Common myeloid progenitor, CD34-positive (primary cell): ENCODE measurements around the gene NEURL4.

Experiments
- CTCF ChIA-PET: fragments of 350-600 bp; sonication (Branson Sonifier 250); formaldehyde crosslinking; loops from one replicate; lab custom pipeline; 2021; ENCODE audit warnings: antibody characterized with exemption; lab: Charles Lee
- POLR2A ChIA-PET: fragments of 350-600 bp; sonication (Branson Sonifier 250); formaldehyde crosslinking; loops from one replicate; lab custom pipeline; 2021; ENCODE audit warnings: antibody characterized with exemption; lab: Charles Lee
- DNase-seq, 3 donors: peaks; one replicate each; pipeline versions ENCODE4 v3.0.0 to v3.0.0-alpha.2; 2013
- H3K27ac ChIP-seq, 2 experiments: 1 replicate in 1 of 2; 2 replicates in 1 of 2; pipeline ENCODE4 v1.7.0; 2013; ENCODE audit warnings: inconsistent platforms in 2 of 2, low read length in 2 of 2, mild to moderate bottlenecking in 2 of 2, low read depth in 1 of 2, moderate library complexity in 1 of 2; ENCODE audit not compliant: severe bottlenecking in 2 of 2, insufficient read depth in 1 of 2, poor library complexity in 1 of 2
- H3K27me3 ChIP-seq, 5 experiments: replicated peaks in 2 of 5; 1 replicate in 3 of 5; 2 replicates in 2 of 5; pipeline versions ENCODE4 v1.6.1 to v1.7.0; 2013; ENCODE audit warnings: low read length in 4 of 5, mild to moderate bottlenecking in 2 of 5, moderate library complexity in 2 of 5, inconsistent platforms in 1 of 5; ENCODE audit not compliant: insufficient read depth in 5 of 5, control insufficient read depth in 4 of 5
- H3K36me3 ChIP-seq, 4 experiments: 1 replicate in 2 of 4; 2 replicates in 2 of 4; pipeline versions ENCODE4 v1.6.1 to v1.7.0; 2013; ENCODE audit warnings: low read length in 3 of 4, control low read depth in 1 of 4, mild to moderate bottlenecking in 1 of 4; ENCODE audit not compliant: control insufficient read depth in 4 of 4, insufficient read depth in 4 of 4
- H3K4me1 ChIP-seq, 4 experiments: 1 replicate in 3 of 4; 2 replicates in 1 of 4; pipeline versions ENCODE4 v1.6.1 to v1.7.1; 2013; ENCODE audit warnings: low read length in 3 of 4, mild to moderate bottlenecking in 3 of 4, control low read depth in 1 of 4, inconsistent platforms in 1 of 4, moderate library complexity in 1 of 4; ENCODE audit not compliant: control insufficient read depth in 4 of 4, insufficient read depth in 4 of 4; ENCODE audit errors: control extremely low read depth in 1 of 4
- H3K4me3 ChIP-seq, 7 experiments: 1 replicate in 4 of 7; 2 replicates in 3 of 7; pipeline versions ENCODE4 v1.5.1 to v1.7.0; 2013; ENCODE audit warnings: mild to moderate bottlenecking in 7 of 7, low read length in 6 of 7, moderate library complexity in 6 of 7, inconsistent platforms in 2 of 7, low read depth in 2 of 7, control low read depth in 1 of 7; ENCODE audit not compliant: insufficient read depth in 4 of 7, control insufficient read depth in 1 of 7; ENCODE audit errors: extremely low read depth in 1 of 7
- H3K9me3 ChIP-seq, 5 experiments: 1 replicate in 4 of 5; 2 replicates in 1 of 5; pipeline versions ENCODE4 v1.6.1 to v1.7.1; 2013; ENCODE audit warnings: low read length in 4 of 5, mild to moderate bottlenecking in 2 of 5, inconsistent platforms in 1 of 5, low read depth in 1 of 5, moderate library complexity in 1 of 5; ENCODE audit not compliant: control insufficient read depth in 4 of 5, insufficient read depth in 2 of 5; ENCODE audit errors: control extremely low read depth in 1 of 5
- WGBS: methylation state at CpG from one replicate; pipeline ENCODE4 v1.1.5; 2013; ENCODE audit not compliant: insufficient coverage; 5-methylcytosine and 5-hydroxymethylcytosine counted together

Gene NEURL4

GRCh38 chr17:7281953-7282751, 47.0 kb downstream of the NEURL4 start:
- WGBS = 1% methylated on average over 29 of the region's 43 CpGs
- DNase-seq = peak in 2 of 3 donors; percentile 37 to 52
- H3K27me3 ChIP-seq = no peaks in the 10 kb centered on the region
- POLR2A ChIA-PET = interaction anchor here (0.6 kb wide), 1 partner anchor 9 kb away, joined by 3 read pairs; no protein-coding TSS in a partner anchor
- peaks cover 0 to 45% (median 41%) of the 10 kb centered on the region in 4 experiments for H3K4me1 ChIP-seq
- peak overlapping the region in 6 of 7 experiments; percentile 9 to 73 (median 63) for H3K4me3 ChIP-seq
- no peaks in the 10 kb centered on the region for H3K9me3 ChIP-seq
- CTCF ChIA-PET = interaction anchor here (1.0 to 6.5 kb wide), 5 partner anchors 10 to 66 kb away, joined by 3 to 65 read pairs (median 9); no protein-coding TSS in a partner anchor
- H3K27ac ChIP-seq = no peak overlapping the region
- peaks cover 0 to 5% (median 0%) of the 10 kb centered on the region in 4 experiments for H3K36me3 ChIP-seq

DNA sequence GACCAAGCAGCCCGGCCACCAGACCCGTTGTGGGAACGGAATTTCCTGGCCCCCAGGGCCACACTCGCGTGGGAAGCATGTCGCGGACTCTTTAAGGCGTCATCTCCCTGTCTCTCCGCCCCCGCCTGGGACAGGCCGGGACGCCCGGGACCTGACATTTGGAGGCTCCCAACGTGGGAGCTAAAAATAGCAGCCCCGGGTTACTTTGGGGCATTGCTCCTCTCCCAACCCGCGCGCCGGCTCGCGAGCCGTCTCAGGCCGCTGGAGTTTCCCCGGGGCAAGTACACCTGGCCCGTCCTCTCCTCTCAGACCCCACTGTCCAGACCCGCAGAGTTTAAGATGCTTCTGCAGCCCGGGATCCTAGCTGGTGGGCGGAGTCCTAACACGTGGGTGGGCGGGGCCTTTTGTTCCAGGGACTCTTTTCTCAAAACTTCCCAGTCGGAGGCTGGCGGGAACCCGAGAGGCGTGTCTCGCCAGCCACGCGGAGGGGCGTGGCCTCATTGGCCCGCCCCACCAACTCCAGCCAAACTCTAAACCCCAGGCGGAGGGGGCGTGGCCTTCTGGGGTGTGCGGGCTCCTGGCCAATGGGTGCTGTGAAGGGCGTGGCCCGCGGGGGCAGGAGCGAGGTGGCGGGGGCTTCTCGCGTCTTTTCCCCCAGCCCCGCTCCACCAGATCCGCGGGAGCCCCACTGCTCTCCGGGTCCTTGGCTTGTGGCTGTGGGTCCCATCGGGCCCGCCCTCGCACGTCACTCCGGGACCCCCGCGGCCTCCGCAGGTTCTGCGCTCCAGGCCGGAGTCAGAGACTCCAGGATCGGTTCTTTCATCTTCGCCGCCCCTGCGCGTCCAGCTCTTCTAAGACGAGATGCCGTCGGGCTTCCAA, 47.8 kb downstream of the NEURL4 start, which contains the start of gene SLC2A4:
SLC2A4 (plus strand) TSS at position 645 of the 879 bp plus-strand sequence; CDS start at position 862, 217 bp downstream.
- Histone ChIP-seq H3K27me3 (peaks cover 0 to 2% (median 0%) of the 10 kb centered on the region in 5 experiments), H3K4me1 (peaks cover 0 to 38% (median 36%) of the 10 kb centered on the region in 4 experiments), H3K27ac (no peak within 1 kb of the TSS), H3K4me3 (peak within 1 kb of the TSS; percentile 10 to 73 (median 62)), H3K36me3 (peaks cover 0 to 5% (median 0%) of the 10 kb centered on the region in 4 experiments), H3K9me3 (no peaks in the 10 kb centered on the region)
- peak; percentile 85 to 86 (median 86) for DNase-seq
- ChIA-PET POLR2A (interaction anchor here (0.6 to 0.9 kb wide), 3 partner anchors 10 to 39 kb away, joined by 3 to 5 read pairs (median 3); no protein-coding TSS in a partner anchor), CTCF (interaction anchor here (0.9 to 6.5 kb wide), 8 partner anchors 11 to 67 kb away, joined by 3 to 65 read pairs (median 8); partner anchors contain the start of genes ACADVL and ACAP1)
- WGBS = 0% methylated on average over 54 of the region's 71 CpGs

DNA sequence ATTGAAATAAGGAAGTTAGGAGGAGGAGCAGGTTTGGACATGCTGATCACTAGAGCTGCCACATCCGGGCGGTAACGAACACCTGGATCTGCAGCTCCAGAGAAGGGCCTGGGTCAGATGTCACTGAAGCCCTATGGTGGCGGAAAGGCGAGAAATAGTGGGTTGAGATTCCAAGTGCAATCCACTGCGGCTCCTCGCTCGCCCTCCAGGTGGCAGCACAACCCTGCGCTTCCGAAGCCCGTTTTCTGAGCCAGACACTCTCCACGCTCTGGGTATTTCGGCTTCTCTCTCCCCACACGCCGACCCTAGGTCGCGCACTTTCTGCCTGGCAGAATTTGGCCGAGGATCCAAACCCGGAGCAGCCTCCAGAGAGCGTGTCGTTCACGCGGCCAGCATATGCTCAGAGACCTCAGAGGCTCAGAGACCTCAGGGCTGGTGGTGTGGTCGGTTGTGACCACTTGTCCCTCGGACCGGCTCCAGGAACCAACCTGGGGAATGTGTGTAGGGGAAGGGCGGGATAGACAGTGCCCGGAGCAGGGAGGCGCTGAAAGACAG, 48.5 kb downstream of the NEURL4 start:
- DNase-seq = peak; percentile 88 to 93 (median 93)
- H3K4me3 ChIP-seq = peak overlapping the region in 6 of 7 experiments; percentile 19 to 73 (median 62)

DNA sequence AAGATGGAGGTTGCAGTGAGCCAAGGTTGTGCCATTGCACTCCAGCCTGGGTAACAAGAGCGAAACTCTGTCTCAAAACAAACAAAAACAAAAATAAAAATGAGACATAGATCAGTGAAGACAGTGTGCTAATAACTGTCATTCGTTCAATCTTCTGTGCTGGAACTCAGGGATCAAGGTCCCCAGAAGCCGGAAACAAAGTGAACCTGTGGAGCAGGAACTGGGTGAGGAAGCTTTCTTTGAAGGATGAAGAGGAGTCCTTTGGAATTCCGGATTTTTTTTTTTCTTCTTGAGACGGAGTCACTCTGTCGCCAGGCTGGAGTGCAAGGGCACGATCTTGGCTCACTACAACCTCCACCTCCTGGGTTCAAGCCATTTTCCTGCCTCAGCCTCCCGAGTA, 49.7 kb downstream of the NEURL4 start:
- 98% methylated on average over 6 of the region's 8 CpGs for WGBS
- no peak overlapping the region for H3K27ac ChIP-seq
- ChIA-PET CTCF (interaction anchor here (0.6 to 6.5 kb wide), 6 partner anchors 13 to 75 kb away, joined by 4 to 65 read pairs (median 5); no protein-coding TSS in a partner anchor), POLR2A (no interaction called here)
- H3K4me3 ChIP-seq = no peak overlapping the region
- H3K36me3 ChIP-seq = peaks cover 0 to 2% (median 0%) of the 10 kb centered on the region in 4 experiments
- peaks cover 0 to 2% (median 0%) of the 10 kb centered on the region in 5 experiments for H3K27me3 ChIP-seq
- H3K4me1 ChIP-seq = peaks cover 0 to 35% (median 33%) of the 10 kb centered on the region in 4 experiments
- H3K9me3 ChIP-seq = no peaks in the 10 kb centered on the region
- DNase-seq = no peak

More for the DNA sequence above, 48.5 kb downstream of the NEURL4 start:
- ChIA-PET CTCF (interaction anchor here (0.8 to 6.5 kb wide), 10 partner anchors 12 to 68 kb away, joined by 3 to 65 read pairs (median 6); partner anchors contain the start of gene ACAP1), POLR2A (interaction anchor here (0.6 to 0.9 kb wide), 2 partner anchors 16 to 39 kb away, joined by 3 to 5 read pairs; no protein-coding TSS in a partner anchor)
- H3K36me3 ChIP-seq = peaks cover 0 to 5% (median 0%) of the 10 kb centered on the region in 4 experiments
- peaks cover 0 to 2% (median 0%) of the 10 kb centered on the region in 5 experiments for H3K27me3 ChIP-seq
- H3K9me3 ChIP-seq = no peaks in the 10 kb centered on the region
- H3K4me1 ChIP-seq = peaks cover 0 to 35% (median 33%) of the 10 kb centered on the region in 4 experiments
- WGBS = under 1% methylated on average over 27 of the region's 29 CpGs
- H3K27ac ChIP-seq = no peak overlapping the region

- POLR2A ChIA-PET = no interaction called here
- no peak for DNase-seq
- no peaks in the 10 kb centered on the region for H3K36me3 ChIP-seq
- no peak overlapping the region for H3K4me3 ChIP-seq
- H3K4me1 ChIP-seq = peaks cover 0 to 20% (median 18%) of the 10 kb centered on the region in 4 experiments
- no peak overlapping the region for H3K27ac ChIP-seq
- no peaks in the 10 kb centered on the region for H3K9me3 ChIP-seq
- WGBS = no CpG with 5 or more reads among the region's 1 CpG
- CTCF ChIA-PET = interaction anchor here (0.8 to 2.1 kb wide), 5 partner anchors 8 to 63 kb away, joined by 3 to 8 read pairs (median 3); no protein-coding TSS in a partner anchor
- peaks cover 0 to 35% (median 16%) of the 10 kb centered on the region in 5 experiments for H3K27me3 ChIP-seq
Measured at GRCh38 chr17:7266784-7267183, 62.4 kb downstream of the NEURL4 start.
